Stimulated activated CD4-positive, alpha-beta T cell treated with anti-CD3 and anti-CD28 coated beads, TNF-alpha, amount 100 ng/mL, for 24 hours (primary cell): ENCODE results near the gene SPACDR.

ENCODE experiments used
- DNase-seq, 3 experiments: peaks; one replicate each; pipeline ENCODE4 v3.0.0-alpha.2; 2020; ENCODE audit warnings: low read depth in 3 of 3

Gene SPACDR

GRCh38 chr7:100485471-100485876, 21.4 kb upstream of the SPACDR start:
- no peak for DNase-seq

- DNase-seq, result no peak
Measured at GRCh38 chr7:100484673-100485045, 20.6 kb upstream of the SPACDR start.

- peak in 2 of 3 experiments; percentile 29 to 47 for DNase-seq
Measured at GRCh38 chr7:100483722-100484672, 19.9 kb upstream of the SPACDR start, which contains the start of gene NYAP1. Gene NYAP1 (plus strand): TSS chr7:100483927. CDS start chr7:100485312, 1,385 bp downstream.

- peak; percentile 55 to 82 (median 65) for DNase-seq
Measured at GRCh38 chr7:100483090-100483721, 19.1 kb upstream of the SPACDR start.

GRCh38 chr7:100482728-100483089, 18.6 kb upstream of the SPACDR start:
- no peak for DNase-seq

GRCh38 chr7:100481466-100481865, 17.4 kb upstream of the SPACDR start:
- DNase-seq, result no peak

GRCh38 chr7:100478958-100479660, 15.0 kb upstream of the SPACDR start, which contains the start of gene TSC22D4:
Gene TSC22D4 (minus strand): TSS chr7:100479214. CDS start chr7:100478038, 1,176 bp downstream.
- DNase-seq, result peak; percentile 73 to 89 (median 73)

- DNase-seq, result no peak
Measured at GRCh38 chr7:100477871-100478267, 13.8 kb upstream of the SPACDR start.

GRCh38 chr7:100476903-100477870, 13.1 kb upstream of the SPACDR start:
- peak in 1 of 3 experiments; percentile 44 for DNase-seq

GRCh38 chr7:100476101-100476780, 12.2 kb upstream of the SPACDR start:
- no peak for DNase-seq

- no peak for DNase-seq
Measured at GRCh38 chr7:100475549-100475948, 11.5 kb upstream of the SPACDR start.

GRCh38 chr7:100472854-100473499, 8.9 kb upstream of the SPACDR start:
- no peak for DNase-seq

GRCh38 chr7:100472121-100472851, 8.2 kb upstream of the SPACDR start:
- no peak for DNase-seq

GRCh38 chr7:100471021-100471420, 7.0 kb upstream of the SPACDR start:
- no peak for DNase-seq

GRCh38 chr7:100469227-100470044, 5.4 kb upstream of the SPACDR start:
- DNase-seq, result peak; percentile 72 to 83 (median 76)

GRCh38 chr7:100467638-100468373, 3.7 kb upstream of the SPACDR start:
- DNase-seq, result no peak
